ENCODE results near the gene TTC6. TPM values are rescaled to one million over a fixed set of nuclear protein-coding genes. Genes with fewer than 3 reads are reported as not detected.

TTC6 gene
- total RNA-seq, 1 donor from 2014 or later, result not detected

DNA sequence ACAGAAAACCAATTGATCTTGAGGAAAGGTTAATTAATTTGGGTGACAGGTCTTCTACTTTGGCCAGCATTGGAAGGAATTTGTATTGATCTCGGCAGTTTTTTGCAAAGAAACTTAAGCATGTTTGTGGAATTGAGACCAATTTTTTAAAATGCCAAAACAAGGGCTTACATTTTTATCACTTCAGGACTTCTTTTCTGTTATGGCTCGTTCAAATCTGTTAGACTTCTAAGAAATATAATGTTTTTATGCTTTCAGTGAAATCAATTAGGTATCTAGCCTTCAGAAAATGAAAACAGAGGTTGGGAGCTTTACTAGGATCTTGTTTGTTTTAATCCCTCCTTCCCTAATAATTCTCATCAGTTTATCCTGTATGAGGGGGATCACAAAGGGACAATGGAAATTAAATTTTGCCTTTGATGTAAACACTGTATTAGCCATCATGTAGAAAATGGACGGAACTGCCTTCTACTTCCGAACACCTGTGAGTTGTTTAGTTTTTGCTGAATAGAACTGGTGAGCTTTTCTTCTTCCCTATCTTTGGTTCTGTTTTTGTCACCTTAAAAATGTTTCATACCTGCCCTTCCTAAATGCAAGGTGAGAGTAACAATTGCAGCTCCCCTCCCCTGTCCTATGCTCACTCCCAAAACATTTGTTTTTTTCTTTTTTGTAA, 8.2 kb upstream of the TTC6 start:
- Histone ChIP-seq H3K36me3 (no peaks in the 10 kb centered on the region), H3K9me3 (no peaks in the 10 kb centered on the region), H3K4me1 (peaks cover 0 to 8% of the 10 kb centered on the region in 2 donors), H3K4me3 (no peak overlapping the region), H3K27me3 (peaks cover 53% of the 10 kb centered on the region), H3K27ac (no peak overlapping the region)
- DNase-seq (ENCODE audit: low spot score in 2 of 2), result no peak
- intact Hi-C loops (cut with DNase I), result no loop called here
- TF ChIP-seq, protein P1, sequence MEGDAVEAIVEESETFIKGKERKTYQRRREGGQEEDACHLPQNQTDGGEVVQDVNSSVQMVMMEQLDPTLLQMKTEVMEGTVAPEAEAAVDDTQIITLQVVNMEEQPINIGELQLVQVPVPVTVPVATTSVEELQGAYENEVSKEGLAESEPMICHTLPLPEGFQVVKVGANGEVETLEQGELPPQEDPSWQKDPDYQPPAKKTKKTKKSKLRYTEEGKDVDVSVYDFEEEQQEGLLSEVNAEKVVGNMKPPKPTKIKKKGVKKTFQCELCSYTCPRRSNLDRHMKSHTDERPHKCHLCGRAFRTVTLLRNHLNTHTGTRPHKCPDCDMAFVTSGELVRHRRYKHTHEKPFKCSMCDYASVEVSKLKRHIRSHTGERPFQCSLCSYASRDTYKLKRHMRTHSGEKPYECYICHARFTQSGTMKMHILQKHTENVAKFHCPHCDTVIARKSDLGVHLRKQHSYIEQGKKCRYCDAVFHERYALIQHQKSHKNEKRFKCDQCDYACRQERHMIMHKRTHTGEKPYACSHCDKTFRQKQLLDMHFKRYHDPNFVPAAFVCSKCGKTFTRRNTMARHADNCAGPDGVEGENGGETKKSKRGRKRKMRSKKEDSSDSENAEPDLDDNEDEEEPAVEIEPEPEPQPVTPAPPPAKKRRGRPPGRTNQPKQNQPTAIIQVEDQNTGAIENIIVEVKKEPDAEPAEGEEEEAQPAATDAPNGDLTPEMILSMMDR (IDR thresholded peaks at IDR 0.05), result no peak

- no peak for DNase-seq (ENCODE audit: low spot score in 2 of 2)
- H3K4me1 ChIP-seq, result peaks cover 0 to 8% of the 10 kb centered on the region in 2 donors
- no peak overlapping the region for H3K27ac ChIP-seq
- TF ChIP-seq, protein P1 (IDR thresholded peaks at IDR 0.05), result no peak
- H3K27me3 ChIP-seq, result peaks cover 61% of the 10 kb centered on the region
- H3K4me3 ChIP-seq, result no peak overlapping the region
- no peaks in the 10 kb centered on the region for H3K9me3 ChIP-seq
- intact Hi-C loops (cut with DNase I), result no loop called here
- no peaks in the 10 kb centered on the region for H3K36me3 ChIP-seq
Observed at GRCh38 chr14:37587881-37588666, 7.4 kb upstream of the TTC6 start.

GRCh38 chr14:37588667-37588955, 6.8 kb upstream of the TTC6 start:
- DNase-seq (ENCODE audit: low spot score in 2 of 2), result no peak
- H3K27me3 ChIP-seq, result peaks cover 60% of the 10 kb centered on the region
- TF ChIP-seq, protein P1 (IDR thresholded peaks at IDR 0.05), result no peak
- H3K9me3 ChIP-seq, result no peaks in the 10 kb centered on the region
- H3K4me1 ChIP-seq, result peaks cover 0 to 6% of the 10 kb centered on the region in 2 donors
- H3K36me3 ChIP-seq, result no peaks in the 10 kb centered on the region
- intact Hi-C loops (cut with DNase I), result no loop called here
- H3K27ac ChIP-seq, result no peak overlapping the region
- no peak overlapping the region for H3K4me3 ChIP-seq

DNA sequence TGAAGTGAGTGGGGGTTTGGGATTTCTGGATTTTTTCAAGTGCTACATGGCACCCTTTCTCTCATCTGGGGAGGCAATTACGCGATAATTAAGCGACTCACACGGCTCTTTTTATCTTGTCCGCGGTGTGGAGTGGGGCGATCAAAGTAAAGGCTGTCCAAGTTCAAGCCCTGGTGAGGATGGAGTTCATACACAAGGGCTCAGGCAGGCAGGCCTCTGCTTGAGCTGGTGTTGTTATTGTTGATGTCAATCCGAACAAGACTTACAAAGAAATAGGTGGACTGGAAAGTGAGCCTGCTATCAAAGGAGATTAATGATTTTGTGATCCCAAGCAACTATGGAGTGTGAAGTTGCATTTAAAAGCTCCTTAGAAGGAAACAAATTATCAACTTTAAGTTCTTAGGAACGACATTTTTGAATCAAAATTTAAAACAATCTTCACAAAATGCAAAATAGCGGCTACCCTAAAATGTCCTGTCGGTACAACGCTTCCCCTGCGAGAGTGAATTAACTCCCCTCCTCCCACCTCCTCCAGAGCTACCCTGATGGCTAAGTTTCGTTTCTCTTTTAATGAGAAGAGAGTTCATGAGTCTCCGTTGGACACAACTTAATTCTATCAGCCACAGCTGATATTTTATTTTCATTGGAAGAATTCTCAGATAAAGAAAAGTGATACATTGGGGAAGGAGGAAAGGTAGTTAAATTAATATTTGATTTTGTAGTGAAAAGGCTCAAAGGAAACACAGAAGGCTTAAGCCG, 6.3 kb upstream of the TTC6 start:
- no peak overlapping the region for H3K4me3 ChIP-seq
- TF ChIP-seq, protein P1 (IDR thresholded peaks at IDR 0.05), result no peak
- no peaks in the 10 kb centered on the region for H3K9me3 ChIP-seq
- peaks cover 55% of the 10 kb centered on the region for H3K27me3 ChIP-seq
- peaks cover 0 to 6% of the 10 kb centered on the region in 2 donors for H3K4me1 ChIP-seq
- intact Hi-C loops (cut with DNase I), result no loop called here
- no peaks in the 10 kb centered on the region for H3K36me3 ChIP-seq
- no peak for DNase-seq (ENCODE audit: low spot score in 2 of 2)
- no peak overlapping the region for H3K27ac ChIP-seq

- intact Hi-C loops (cut with DNase I), result loop anchor here (10.0 kb wide), 3 partner anchors 345 to 1065 kb away; partner anchors contain the start of gene NKX2-1
- Histone ChIP-seq H3K36me3 (no peaks in the 10 kb centered on the region), H3K9me3 (no peaks in the 10 kb centered on the region), H3K4me3 (no peak overlapping the region), H3K27me3 (peaks cover 49% of the 10 kb centered on the region), H3K4me1 (no peaks in the 10 kb centered on the region), H3K27ac (no peak overlapping the region)
- no peak for DNase-seq (ENCODE audit: low spot score in 2 of 2)
- TF ChIP-seq, protein P1 (IDR thresholded peaks at IDR 0.05), result no peak
Observed at GRCh38 chr14:37589715-37590427, 5.6 kb upstream of the TTC6 start.

Data from ascending aorta (tissue), 2 donors.